ENCODE data around the gene CHCHD10.
"Not testable (repeated sequence)": the region's sequence is repeated elsewhere in the genome, so short reads cannot be mapped to it uniquely, and the experiment has no call there.

The CHCHD10 gene

GRCh38 chr22:23750367-23750713 lies 17.4 kb downstream of the CHCHD10 start:
- no peak for DNase-seq (ENCODE audit: low read depth)

DNA sequence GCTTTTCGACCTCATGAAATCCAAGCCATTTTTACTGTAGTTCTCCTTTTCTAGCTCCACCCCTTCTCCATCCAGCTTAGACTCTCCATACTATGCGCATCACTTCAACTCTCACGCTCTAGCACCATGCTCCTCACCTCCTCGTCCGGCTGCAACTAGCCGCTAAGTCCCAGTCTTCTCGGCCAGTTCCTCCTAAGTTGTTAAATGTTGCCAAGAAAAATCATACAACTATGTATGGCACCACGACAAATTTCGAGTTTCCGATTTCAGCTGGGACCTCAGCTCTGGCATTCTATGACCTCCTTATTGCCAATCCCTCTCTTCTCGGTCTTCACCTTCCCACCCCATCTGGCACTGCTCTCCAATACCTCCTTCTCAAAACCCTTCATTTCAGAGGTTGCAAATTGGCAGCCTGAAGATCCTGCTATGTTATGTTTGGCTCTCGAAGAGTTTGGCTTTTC lies 17.9 kb downstream of the CHCHD10 start:
- no peak for DNase-seq (ENCODE audit: low read depth)

DNA sequence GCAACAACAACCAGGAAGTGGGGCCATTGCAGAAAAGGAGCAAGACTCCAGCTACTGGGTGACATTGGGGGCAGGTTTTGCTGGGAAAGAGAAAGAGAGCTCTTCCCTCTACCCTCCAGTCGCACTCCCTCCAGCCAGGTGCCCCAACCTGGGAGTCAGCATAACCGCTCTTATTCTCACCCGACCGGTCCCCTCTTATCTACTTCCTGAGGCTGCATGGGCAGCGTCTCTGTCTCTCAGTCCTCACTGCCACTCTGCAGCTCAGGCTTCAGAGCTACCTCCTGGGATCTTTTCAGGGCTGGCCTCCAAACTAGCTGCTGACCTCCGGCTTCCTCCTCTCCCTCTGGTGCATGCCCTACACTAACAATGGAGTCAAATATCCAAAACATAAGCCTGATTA lies 22.0 kb downstream of the CHCHD10 start:
- DNase-seq (ENCODE audit: low read depth): no peak

DNA sequence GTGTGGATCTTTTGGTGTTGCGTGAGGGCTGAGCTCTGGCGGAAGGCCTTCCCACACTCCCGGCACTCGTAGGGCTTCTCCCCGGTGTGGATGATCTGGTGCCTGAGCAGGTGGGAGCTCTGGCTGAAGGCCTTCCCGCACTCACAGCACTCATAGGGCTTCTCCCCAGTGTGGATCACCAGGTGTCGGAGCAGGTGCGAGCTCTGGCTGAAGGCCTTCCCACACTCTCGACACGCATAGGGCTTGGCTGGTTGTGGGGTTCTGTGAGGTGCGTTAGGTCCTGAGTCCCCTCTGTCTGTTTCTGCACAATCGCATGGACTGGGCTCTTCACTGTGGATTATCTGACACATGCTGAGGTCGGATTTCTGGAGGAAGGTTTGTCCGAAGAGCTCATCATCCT lies 23.3 kb downstream of the CHCHD10 start:
- no peak for DNase-seq (ENCODE audit: low read depth)

- DNase-seq (ENCODE audit: low read depth): no peak
Observed at GRCh38 chr22:23744001-23744400, 23.8 kb downstream of the CHCHD10 start.

GRCh38 chr22:23743303-23743705 lies 24.5 kb downstream of the CHCHD10 start:
- no peak for DNase-seq (ENCODE audit: low read depth)

- DNase-seq (ENCODE audit: low read depth): no peak
Observed at GRCh38 chr22:23742505-23743264, 25.1 kb downstream of the CHCHD10 start.

GRCh38 chr22:23737696-23738095 lies 30.1 kb downstream of the CHCHD10 start:
- no peak for DNase-seq (ENCODE audit: low read depth)

- DNase-seq (ENCODE audit: low read depth): not testable (repeated sequence)
Observed at GRCh38 chr22:23728108-23728507, 39.7 kb downstream of the CHCHD10 start.

- DNase-seq (ENCODE audit: low read depth): no peak
Observed at GRCh38 chr22:23722724-23723123, 45.0 kb downstream of the CHCHD10 start.

GRCh38 chr22:23722160-23722559 lies 45.6 kb downstream of the CHCHD10 start:
- no peak for DNase-seq (ENCODE audit: low read depth)

GRCh38 chr22:23720855-23721254 lies 46.9 kb downstream of the CHCHD10 start:
- no peak for DNase-seq (ENCODE audit: low read depth)

DNA sequence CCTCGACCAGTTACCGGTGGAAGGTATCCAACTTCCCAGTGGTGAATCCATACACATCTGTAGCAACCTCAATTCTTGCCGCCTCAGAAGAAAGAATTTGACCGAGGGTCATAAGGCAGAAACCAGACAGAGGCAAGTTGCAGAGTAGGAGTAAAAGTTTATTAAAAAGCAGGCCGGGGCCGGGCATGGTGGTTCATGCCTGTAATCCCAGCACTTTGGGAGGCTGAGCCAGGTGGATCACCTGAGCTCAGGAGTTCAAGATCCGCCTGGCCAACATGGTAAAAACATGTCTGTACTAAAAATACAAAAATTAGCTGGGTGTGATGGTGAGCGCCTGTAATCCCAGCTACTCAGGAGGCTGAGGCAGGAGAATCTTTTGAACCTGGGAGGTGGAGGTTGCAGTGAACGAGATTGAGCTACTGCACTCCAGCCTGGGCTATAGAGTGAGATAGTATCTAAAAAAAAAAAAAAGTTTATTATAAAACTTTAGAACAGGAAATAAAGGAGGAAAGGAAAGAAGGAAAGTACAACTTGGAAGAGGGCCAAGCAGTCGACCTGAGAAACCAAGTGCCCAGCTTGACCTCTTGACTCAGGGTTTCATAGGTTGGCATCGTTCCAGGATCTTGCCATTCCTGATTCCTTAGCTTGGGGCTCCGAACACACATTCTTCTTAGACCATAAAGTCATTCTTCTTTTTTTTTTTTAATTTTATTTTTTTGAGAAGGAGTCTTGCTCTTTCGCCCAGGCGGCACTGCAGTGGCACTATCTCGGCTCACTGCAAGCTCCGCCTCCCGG lies 49.2 kb downstream of the CHCHD10 start:
- no peak for DNase-seq (ENCODE audit: low read depth)

- DNase-seq (ENCODE audit: low read depth): peak; percentile 71
Observed at GRCh38 chr22:23716811-23717801, 50.7 kb downstream of the CHCHD10 start.
